Bronchial epithelial cell (primary cell): Measurements from ENCODE around the gene TRABD2A. TPM values are rescaled to one million over a fixed set of nuclear protein-coding genes. Genes with fewer than 3 reads are reported as not detected.

Experiments used
- DNase-seq: peaks from one replicate; pipeline ENCODE4 v3.0.0-alpha.2; 2010; ENCODE audit warnings: low read depth
- FAIRE-seq: peaks from 2 replicates; lab custom pipeline; 2011; peaks lifted over from hg19 to GRCh38; lab: Jason Lieb, UNC
- H3K27me3 ChIP-seq: 2 replicates; pipeline ENCODE4 v1.5.1; 2011; ENCODE audit warnings: low read length; ENCODE audit not compliant: control insufficient read depth, insufficient read depth
- H3K36me3 ChIP-seq: 2 replicates; pipeline ENCODE4 v1.5.1; 2011; ENCODE audit warnings: low read length; ENCODE audit not compliant: control insufficient read depth, insufficient read depth
- H3K4me3 ChIP-seq: 2 replicates; pipeline ENCODE4 v1.5.1; 2011; ENCODE audit warnings: mild to moderate bottlenecking, low read depth, low read length, control low read depth
- CTCF ChIP-seq: IDR thresholded peaks from 2 replicates; pipeline ENCODE4 v1.5.1; 2011; ENCODE audit warnings: mild to moderate bottlenecking, moderate library complexity, low read length, control low read depth, inconsistent platforms; ENCODE audit not compliant: insufficient read depth, severe bottlenecking
- total RNA-seq: library from RNA; depleted of rRNA; stranded (reverse); fragments of >200 nt; gene quantifications from 2 replicates; pipeline ENCODE4 v1.2.1, GENCODE V29; 2014

TRABD2A gene
- total RNA-seq, 1 donor from 2014 or later = 1.3 TPM

- no peak for DNase-seq
- Histone ChIP-seq H3K4me3 (no peak overlapping the region), H3K27me3 (no peaks in the 10 kb centered on the region), H3K36me3 (no peaks in the 10 kb centered on the region)
- no peak for TF ChIP-seq CTCF
- FAIRE-seq = no peak
Observed at GRCh38 chr2:84840306-84840705, 40.6 kb downstream of the TRABD2A start.

DNA sequence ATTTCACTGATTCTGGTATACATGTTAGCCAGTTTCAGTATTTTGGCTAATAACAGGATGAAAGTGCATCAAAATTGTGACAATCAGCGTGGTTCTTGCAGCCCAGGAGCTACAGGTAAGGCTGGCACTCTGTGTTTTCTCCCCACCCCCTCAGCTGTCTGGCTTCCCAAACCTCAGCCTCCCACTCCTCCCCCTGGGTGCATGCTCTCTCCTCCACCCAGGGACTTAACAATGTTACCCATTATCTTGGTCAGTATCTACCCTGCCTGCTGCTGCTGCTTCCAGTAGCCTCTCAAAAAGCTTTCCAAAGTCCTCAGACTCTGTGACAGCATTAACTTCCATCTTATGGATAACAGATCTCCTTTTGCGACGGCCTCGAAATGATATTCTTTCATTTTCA is 41.0 kb downstream of the TRABD2A start:
- FAIRE-seq = no peak
- no peak for TF ChIP-seq CTCF
- no peaks in the 10 kb centered on the region for H3K27me3 ChIP-seq

GRCh38 chr2:84838434-84839145 is 42.3 kb downstream of the TRABD2A start:
- no peak overlapping the region for H3K4me3 ChIP-seq
- TF ChIP-seq CTCF = no peak
- DNase-seq (no peak), FAIRE-seq (no peak)
- no peaks in the 10 kb centered on the region for H3K36me3 ChIP-seq
- H3K27me3 ChIP-seq = no peaks in the 10 kb centered on the region

More for the DNA sequence above, 41.0 kb downstream of the TRABD2A start:
- no peak for DNase-seq
- no peak overlapping the region for H3K4me3 ChIP-seq
- H3K36me3 ChIP-seq = no peaks in the 10 kb centered on the region

DNA sequence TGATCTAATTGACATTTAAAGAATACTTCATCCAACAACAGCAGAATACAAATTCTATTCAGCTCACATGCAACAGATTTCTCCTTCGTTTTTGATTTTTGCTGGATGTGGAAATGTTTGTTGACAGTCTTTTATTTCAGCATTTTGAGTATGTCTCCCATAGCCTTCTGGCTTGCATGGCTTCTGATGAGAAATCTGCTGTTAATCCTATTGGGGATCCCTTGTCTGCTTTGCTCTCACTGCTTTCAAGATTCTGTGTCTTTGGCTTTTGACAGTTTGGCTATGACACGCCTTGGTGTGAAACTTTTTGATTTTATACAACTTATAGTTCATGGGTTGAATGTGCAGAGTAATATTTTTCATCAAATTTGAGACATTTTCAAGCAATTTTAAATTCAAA is 44.7 kb downstream of the TRABD2A start:
- H3K27me3 ChIP-seq = no peaks in the 10 kb centered on the region
- TF ChIP-seq CTCF = no peak
- no peak overlapping the region for H3K4me3 ChIP-seq
- DNase-seq = no peak
- no peaks in the 10 kb centered on the region for H3K36me3 ChIP-seq
- no peak for FAIRE-seq

DNA sequence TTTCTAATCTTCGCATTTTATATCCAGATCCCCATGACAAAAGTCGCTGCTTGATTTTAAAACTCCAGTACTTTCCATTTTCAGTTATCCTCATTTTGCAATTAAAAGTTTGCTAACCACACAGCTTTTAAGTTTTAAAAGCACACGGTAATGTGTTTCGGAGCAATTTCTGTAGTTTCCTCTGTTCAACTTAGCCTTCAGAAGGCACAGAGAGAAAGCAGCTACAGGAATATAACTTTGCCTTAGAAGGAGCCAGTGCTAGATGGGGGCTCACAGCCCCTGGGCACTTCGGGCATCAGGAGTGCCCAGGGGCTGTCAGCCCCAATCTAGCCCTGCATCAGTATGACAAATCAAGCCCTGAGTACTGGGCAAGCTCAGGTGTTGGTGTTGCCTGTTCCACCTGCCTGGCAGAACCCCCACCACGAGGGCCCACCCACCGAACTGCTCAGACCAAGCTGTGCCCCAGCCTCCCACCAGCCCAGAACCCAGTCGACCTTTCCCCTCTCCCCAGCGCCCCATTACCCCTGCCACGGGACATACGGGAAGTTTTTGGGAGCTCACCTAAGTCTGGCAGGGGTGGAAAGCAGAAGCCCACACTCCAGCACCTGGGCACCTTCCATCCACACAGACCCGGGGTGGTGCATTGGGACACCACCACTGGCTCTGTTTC is 47.3 kb downstream of the TRABD2A start:
- FAIRE-seq = no peak
- no peak for TF ChIP-seq CTCF

More for the DNA sequence above, 47.3 kb downstream of the TRABD2A start:
- DNase-seq = no peak
- H3K36me3 ChIP-seq = no peaks in the 10 kb centered on the region
- H3K27me3 ChIP-seq = no peaks in the 10 kb centered on the region
- no peak overlapping the region for H3K4me3 ChIP-seq
